GM21381 (cell line): Measurements from ENCODE around the gene DENND1A.
A peak's percentile ranks its signal among the peaks of the same experiment; 100 is the strongest.
"Not testable (repeated sequence)": the region's sequence is repeated elsewhere in the genome, so short reads cannot be mapped to it uniquely, and the experiment has no call there.

Source experiments
- ATAC-seq: cut with Tn5 transposase; IDR thresholded peaks from one replicate; pipeline ENCODE4 v1.9.1; 2021; ENCODE audit warnings: mild to moderate bottlenecking, moderate library complexity; ENCODE audit not compliant: unreplicated experiment

DENND1A gene

DNA sequence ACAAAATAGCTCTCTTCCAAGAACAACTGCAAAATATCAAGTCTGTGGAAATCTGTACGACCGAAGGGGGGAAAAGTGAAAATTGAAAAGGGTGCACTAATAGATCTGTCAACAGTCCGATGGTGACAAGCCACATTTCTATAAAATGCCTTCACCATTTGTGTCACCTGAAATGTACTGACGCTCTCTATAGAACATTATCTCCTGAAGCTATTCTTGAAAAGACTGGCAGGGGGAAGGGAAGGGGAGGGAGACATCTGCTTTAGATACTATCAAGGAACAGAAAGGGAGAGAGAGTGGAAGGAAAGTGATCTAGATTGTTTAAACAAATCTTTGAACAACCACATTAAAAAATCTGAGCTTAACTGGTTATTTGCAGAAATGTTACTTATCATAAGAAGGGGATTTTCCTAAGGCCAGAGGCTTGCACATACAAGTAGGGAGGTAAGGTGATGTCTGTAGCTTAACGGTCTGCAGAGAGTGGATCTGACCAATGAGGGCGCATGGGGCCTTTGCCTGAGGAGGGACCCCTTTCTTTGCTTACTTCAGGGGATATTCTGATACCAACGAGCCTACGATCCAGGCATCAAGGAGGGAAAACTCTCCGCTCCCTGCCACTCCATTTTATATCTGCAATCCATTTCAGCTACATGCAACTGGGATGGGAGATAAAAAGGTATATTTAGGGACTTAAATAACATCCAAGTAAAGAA is 481.8 kb downstream of the DENND1A start:
- ATAC-seq = no peak

DNA sequence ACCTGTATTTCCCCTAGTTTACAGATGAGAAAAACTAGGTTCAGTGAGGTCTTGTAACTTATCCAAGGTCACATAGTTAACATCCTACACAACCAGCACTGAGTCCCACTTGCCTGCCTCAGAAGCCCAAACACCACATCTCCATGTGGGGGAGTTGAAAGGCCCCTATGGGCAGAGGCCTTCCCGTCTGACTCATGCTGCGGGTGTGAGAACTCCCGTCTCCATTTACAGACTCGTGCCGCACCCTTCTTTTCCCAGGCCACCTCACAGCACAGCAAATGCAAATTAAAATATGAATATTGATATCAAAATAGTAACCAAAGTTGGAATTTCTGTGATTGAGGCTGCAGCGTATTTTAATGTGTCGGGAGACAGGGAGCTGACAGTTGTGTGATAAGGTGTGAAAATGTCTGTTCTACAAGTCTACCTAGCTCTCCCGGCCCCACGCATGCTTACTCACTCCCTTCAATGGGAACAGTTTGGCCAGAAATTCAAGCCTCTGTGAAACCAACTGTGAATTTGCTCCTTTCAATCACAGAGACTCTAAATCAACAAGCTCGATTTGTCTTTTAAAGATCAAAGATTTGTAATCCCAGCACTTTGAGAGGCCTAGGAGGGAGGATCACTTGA is 483.8 kb downstream of the DENND1A start:
- no peak for ATAC-seq

DNA sequence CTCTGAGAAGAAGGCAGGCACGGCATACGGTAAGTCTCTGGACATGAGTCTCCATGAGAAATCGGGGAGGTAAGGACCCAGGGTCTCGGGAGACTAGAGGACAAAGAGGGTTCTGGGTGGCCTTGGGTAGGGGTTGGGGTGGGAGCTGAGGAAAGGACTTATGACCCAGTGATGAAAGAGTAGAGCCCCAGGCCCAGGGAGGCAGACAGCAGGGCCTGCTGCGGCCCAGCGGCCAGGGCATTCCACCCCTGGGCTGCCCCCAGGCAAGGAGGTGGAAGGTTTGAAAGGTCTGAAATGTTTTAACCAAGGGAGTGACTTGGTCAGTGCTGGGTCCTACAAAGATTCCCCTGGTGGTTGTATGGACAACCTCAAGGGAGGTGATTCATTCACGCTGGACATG is 484.8 kb downstream of the DENND1A start:
- ATAC-seq = no peak

DNA sequence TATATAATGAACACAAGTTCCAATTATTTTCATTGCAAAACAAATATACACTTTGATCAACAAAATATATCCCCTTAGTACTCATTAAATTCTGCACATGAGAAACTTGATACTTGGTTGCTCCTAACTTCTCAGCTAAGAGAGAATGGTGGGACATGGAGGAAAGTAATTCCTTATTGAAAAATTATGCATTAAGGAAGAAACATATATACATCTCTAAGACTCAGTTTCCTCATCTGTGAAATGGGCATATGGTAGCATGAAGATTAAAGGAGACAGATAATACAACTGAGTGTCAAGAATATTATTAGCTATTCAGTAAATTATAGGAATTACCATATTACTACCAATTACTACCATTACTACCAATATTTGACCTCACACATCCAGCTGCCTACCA is 488.2 kb downstream of the DENND1A start:
- ATAC-seq = no peak

DNA sequence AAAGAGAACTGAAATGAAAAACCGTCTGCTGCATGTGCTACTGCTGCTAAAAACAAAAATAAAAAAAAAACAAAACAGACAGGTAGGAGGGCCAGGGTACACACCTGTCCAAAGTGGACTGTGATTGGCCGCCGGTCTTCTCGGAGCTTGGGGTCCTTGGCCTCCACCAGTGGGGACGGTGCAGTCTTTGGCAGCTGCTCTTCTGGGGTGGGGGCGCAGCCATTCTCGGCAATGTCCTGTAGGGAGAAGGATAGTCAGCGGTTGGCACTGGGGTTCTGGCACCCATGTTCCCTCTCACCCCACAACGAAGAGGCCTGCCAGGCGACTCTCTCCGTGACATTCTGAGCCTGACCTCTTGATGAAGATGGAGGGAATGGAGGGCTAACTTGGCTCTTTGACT is 489.7 kb downstream of the DENND1A start:
- ATAC-seq = no peak

DNA sequence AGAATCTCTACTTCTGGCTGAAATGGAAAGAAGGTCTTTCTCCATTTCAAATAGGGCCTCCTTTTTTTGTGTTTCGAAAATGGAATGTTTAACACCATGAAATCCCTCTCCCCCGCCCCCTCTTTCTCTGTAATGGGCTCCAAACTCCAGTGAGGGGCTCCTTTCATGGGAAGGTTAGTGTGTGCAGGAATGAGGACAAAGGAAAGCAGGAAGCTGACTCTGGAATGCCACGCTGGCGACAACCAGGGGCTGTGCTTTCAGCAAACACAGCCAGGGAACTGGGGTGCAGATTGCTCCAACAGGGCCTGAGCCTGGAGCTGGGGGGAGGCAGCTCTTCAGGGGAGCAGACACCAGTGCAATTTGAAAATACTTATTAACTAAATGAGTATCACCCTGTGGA is 491.1 kb downstream of the DENND1A start:
- no peak for ATAC-seq

DNA sequence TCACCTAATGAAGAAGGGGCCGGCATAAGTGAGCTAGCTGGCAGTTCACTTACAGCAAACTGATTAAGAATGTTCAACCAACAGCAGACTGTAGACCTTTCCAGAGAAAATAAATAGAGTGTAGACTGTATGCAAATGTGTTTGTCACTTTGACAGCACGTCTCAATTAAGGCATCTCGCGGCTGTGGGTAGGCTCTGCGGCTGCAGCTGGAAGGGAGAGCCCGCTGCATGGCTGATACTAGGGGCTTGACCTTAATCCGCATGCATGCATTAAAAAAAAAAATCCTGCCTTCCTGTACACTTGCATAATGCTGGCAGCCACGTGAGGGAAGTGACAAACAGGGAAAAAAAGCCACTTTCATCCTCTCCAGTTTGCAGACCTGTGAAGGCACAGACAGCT is 491.6 kb downstream of the DENND1A start:
- no peak for ATAC-seq

DNA sequence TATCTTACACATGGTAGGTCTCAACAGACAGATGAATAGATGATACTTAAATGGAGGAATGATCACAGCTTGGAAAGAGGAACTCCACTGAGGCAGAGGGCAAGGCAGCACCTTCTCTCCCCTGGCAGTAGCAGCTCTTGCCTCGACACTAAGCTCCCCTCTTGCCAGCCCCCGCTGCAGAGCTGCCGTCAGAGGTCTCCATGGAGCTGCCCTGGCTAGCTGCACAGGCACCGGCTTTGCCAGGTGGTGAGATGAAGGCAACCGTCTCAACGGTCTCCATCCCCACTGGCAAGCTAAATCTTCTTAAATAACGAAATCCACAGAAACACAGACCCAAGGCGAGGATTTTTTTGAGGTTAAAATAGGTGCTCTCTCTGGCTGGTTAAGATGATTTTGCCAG is 492.7 kb downstream of the DENND1A start:
- ATAC-seq = no peak

DNA sequence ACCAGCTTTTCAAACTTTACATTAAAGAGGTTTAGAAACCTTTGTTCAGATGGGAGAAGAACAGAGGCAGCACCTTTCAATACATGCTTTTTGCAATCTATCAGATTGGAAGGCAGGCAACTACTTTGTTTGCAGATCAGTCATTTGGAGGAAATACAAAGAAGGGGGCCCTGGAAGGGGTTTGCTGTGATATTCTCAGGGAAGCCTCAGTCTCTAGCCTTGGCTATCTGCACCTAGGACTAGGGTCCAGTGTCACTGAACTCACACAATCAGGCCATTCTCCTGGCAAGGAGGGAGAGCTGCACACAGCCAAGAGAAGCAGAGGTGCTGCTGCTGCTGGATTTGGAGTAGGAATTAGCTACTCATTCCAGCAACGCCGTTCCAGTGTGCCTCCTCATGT is 494.5 kb downstream of the DENND1A start:
- no peak for ATAC-seq

DNA sequence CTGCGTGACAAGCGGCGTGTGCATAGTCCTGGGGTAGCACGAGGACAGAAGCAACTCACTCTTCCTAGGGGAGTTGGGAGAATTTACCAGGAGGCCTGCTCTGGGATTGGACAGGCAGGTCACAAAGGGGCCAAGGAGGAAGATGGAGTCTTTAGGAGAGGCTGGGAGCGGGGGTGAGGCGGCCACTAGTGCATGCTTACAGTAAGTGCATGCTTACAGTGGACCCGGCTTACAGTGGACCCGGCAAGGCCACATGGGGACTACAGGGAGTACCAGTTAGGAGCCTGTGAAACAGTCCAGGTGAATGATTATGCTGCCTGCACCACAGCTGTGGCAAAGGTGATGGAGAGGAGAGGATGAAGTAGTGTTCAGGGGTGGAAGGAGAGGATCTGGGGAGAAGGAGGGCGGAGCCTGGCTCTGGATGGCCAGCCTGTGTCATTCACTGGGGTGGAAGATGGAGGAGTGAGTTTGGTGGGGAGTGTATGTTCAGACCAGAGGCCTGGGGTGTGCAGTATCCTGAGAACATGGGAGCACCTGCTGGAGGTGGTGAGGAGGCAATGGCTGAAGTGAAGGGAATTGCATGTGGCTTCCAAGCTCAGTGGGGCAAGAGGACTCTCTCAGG is 495.2 kb downstream of the DENND1A start:
- ATAC-seq = no peak

DNA sequence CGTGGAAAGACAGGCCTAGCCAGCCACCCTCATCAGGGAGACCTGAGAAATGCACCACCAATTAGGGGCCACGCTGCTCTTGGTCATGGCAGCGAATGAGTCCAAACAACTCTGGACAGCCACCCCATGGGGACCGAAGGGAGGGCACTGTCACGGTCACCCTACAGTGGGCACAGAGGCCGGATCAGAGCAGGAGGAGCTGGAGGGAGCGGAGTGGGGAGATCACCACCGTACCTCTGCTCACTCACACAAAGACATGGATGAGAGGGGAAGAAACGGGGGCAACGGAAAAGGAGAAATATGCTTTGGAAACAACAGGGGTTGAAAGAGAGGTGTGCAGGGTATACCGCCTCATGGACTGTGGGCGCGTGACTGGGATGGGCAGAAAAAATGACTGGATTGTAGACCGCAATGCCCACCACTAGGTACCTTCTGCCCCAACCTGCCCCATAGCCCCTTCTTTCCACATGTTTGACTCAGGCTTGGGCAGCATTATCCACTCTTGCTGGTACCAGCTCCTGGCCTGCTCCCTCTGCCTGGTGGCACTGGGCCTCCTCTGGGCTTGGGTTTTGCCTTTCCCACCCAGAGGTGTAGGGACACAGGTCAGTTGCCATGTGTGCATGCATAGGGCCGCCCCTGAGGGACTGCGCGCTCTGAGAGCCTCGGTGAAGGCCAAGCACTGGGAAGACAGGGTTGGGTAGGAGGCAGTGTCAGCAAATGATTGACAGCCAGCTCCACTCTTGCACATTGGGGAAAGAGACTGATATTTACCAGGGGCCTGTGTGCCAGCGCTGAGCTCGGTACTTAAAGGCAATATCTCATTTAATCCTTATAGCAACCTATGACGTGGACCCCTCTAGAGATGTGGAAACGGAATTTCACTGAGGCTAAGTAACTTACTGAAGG is 497.3 kb downstream of the DENND1A start:
- no peak for ATAC-seq

DNA sequence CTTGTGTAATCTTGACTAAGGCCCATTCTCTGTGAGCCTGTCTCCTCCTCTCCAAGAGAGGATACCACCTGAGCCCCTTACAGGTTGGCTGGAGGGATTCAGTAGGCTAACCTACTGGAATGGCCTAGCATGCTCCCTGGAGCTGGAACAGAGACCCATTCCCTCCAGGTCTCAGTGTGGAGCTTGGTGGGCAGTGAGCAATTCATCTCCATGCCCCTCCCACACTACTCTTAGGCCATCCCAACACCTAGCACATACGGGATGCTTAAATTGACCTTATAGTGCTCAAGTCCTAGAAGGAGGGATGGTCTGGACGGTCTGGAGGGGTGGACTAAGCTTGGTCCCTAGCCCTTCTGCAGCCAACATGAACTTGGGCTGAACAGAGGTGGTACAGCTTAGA is 498.3 kb downstream of the DENND1A start:
- ATAC-seq = no peak

DNA sequence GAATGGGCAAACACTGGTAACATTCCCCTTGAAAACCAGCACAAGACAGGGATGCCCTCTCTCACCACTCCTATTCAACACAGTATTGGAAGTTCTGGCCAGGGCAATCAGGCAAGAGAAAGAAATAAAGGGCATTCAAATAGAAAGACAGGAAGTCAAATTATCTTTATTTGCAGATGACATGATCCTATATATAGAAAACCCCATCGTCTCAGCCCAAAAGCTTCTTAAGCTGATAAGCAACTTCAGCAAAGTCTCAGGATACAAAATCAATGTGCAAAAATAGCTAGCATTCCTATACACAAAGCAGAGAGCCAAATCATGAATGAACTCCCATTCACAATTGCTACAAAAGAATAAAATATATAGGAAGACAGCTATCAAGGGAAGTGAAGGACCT is 501.5 kb downstream of the DENND1A start:
- ATAC-seq = not testable (repeated sequence)

DNA sequence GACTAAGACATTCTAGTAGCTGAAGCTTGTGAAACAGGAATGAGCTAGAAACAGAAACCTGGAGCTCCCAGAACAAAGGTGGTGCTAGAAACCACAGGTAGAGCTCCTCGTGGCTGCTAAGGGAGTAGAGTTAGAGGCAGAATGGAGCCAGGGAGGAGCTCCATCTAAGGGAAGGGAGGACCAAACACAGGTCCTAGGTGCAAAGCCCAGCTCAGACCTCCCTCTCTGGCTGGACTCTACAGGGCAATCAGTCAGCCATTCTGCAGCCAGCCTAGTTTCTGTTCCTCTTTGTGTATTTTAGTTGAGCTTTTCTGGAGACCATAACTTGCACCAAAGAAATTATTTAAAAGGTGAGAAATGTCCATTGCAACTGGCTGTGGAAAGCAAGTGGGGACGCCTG is 503.5 kb downstream of the DENND1A start:
- ATAC-seq = peak; percentile 68

DNA sequence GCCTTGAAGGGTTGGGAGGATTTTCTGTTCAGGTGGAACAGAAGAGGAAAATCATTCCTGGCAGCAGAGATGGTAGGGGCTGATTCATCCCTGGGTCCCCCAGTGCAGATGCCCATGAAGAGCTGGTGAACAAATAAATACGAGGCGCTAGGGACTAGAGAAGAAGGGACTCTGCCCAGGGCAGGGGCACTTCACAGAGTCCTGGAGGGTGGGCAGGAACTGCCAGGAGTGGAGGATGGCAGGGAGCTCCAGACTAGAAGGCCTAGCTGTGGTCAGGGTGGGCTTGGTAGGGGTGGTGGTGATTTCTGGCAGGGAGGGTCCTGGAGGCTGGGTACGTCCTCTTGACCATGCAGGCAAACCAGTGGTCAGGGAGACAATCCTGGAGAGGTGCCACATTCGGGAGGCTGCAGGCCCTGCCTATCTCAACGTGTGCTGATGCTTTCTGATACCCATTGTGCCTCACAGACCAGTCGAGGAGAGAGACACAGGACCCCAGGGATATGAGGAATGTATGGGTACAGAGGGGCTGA is 504.0 kb downstream of the DENND1A start:
- peak; percentile 9 for ATAC-seq

DNA sequence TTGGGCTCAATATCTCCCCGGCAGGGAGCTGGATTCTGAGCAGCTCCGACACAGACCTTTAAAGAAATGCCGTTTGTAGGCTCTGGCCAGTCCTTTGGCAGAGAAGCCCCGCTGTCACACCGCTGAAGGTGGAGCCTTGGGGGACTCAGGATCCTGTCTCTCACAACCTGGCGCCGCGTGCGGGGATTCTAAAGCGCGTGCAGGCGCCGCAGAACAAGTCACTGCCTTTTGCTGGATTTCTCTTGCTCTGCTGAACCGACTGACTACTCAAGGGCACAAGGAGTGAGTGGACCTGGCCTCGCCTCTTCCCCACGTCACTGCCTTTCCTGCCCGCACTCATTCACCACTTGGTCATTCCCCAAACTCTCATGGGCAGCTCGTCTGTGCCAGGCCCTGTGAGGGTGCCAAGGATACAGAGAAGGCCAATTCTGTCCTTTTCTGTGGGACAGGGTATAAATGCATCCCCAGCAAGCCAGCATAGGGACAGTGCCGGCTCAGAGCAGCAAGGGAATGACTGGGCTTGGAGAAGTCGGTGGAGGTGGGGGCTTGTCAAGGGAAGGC is 504.6 kb downstream of the DENND1A start:
- ATAC-seq = no peak

DNA sequence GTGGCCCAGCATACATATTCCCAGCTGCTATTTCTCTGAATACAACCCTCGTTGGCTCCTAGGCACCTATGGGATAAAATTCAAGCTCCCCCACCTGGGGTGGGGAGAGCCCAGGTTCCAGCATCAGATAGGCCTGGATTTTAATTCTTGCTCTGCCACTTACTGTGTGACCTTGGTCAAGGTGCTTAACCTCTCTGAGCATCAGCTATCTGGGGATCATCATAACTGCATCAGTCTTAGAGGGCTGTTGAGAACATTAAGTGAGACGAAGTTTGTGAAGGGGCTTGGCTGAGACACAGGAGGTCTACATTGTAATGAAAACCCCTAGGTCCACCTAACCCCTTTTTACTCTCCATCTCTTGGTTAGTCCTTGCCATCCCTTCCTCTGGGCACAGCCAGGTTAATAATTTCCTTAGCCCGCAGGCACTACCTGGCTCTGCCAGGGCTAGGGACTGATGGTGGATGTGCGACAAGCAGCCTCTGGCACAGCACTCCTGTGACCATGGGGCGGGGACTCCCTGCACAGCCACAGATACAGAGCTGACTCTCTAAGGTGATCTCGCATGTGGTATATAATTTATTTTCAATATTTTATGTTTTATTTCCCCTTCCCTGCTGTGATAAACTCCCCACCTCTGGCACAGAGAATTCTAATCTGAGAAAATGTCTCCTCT is 505.2 kb downstream of the DENND1A start:
- ATAC-seq = no peak

DNA sequence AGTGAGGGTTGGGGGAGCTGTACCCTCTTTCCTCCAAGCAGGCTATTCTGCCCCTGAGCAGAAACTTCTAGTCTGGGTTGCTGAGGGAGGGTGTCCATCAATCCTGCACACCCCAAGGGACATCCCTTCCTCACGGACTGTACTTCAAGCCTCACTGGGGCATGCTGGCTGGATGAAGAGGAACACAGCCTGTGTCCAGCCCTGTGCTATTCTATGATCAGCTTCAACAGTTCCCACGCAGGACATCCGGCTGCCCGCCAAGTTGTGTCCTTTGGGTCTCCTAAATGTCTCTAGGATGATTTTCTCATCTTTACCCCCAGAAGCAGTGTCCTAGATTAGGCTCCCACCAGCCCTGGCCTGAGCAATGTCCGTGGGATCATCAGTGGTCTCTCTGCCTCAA is 505.8 kb downstream of the DENND1A start:
- ATAC-seq = no peak

DNA sequence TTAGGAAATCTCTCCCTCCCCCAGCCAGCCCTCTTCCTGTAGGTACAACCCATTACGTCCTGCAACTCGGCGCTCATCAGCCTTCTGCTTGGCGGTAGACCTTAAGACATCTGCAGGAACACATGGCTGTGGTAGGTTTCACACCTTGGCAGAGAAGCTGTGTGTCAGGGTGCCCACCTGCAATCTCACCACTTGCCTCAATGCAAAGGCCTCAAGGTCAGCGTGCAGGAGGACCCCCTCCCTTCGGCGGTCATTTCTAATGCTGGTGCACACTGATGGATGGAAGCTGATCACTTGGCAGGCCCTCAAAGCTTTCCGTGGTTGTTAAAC is 506.6 kb downstream of the DENND1A start:
- no peak for ATAC-seq

DNA sequence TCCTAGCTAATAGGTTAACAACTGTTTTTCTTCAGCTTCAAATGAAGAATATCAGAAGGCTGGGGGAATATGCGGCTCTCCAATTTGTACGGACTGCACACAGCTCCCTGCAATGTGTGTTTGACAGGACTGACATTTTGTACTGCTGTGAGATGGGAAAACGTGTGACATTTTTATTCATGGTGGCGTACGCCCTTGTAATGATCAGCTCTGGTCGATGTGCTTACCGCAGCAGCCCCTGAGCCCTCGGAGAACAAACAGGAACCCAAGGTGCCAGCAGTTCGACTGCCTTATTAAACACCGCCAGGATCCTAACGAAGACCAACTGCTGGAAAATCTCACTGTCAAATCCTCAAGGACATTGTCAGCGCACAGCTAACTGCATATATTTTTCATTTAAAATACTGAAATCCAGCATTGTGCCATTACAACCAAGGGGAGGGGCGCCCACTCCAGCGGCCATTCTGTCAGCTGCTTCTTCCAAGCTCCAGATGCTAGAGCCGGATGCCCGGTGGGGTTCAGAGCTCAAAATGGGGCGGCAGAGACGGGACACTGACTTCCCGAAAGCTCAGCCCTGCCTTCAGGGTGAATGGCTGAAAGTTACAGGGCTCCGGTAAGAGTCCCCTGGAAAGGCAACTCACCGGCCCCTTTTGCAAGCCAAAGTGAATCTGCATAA is 507.2 kb downstream of the DENND1A start:
- no peak for ATAC-seq
